ENCODE results near the gene EFTUD2.
"Not testable (repeated sequence)": the region's sequence is repeated elsewhere in the genome, so short reads cannot be mapped to it uniquely, and the experiment has no call there.

DNA sequence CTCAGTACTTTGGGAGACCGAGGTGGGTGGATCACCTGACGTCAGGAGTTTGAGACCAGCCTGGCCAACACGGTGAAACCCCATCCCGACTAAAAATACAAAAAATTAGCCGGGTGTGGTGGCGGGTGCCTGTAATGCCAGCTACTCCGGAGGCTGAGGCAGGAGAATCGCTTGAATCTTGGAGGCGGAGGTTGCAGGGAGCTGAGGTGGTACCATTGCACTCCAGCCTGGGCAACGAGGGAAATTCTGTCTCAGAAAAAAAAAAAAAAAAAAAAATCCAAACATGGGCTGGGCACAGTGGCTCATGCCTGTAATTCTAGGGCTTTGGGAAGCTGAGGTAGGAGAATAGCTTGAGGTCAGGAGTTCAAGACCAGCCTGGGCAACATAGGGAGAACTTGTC is 46.4 kb upstream of the EFTUD2 start:
- TF ChIP-seq, protein P1, sequence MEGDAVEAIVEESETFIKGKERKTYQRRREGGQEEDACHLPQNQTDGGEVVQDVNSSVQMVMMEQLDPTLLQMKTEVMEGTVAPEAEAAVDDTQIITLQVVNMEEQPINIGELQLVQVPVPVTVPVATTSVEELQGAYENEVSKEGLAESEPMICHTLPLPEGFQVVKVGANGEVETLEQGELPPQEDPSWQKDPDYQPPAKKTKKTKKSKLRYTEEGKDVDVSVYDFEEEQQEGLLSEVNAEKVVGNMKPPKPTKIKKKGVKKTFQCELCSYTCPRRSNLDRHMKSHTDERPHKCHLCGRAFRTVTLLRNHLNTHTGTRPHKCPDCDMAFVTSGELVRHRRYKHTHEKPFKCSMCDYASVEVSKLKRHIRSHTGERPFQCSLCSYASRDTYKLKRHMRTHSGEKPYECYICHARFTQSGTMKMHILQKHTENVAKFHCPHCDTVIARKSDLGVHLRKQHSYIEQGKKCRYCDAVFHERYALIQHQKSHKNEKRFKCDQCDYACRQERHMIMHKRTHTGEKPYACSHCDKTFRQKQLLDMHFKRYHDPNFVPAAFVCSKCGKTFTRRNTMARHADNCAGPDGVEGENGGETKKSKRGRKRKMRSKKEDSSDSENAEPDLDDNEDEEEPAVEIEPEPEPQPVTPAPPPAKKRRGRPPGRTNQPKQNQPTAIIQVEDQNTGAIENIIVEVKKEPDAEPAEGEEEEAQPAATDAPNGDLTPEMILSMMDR (IDR thresholded peaks at IDR 0.05; ENCODE audit: low read length): not testable (repeated sequence)
- not testable (repeated sequence) for TF ChIP-seq EZH2 (IDR thresholded peaks at IDR 0.05; ENCODE audit: borderline replicate concordance, low read length)
